ENCODE results near the gene MGAT2. TPM values are rescaled to one million over a fixed set of nuclear protein-coding genes. Genes with fewer than 3 reads are reported as not detected.
"Not testable (repeated sequence)": the region's sequence is repeated elsewhere in the genome, so short reads cannot be mapped to it uniquely, and the experiment has no call there.

Gene MGAT2
- 43.0 TPM for total RNA-seq

GRCh38 chr14:49620182-49621113 is at the start of gene MGAT2, which contains the start of gene RPL36AL:
MGAT2 (plus strand) TSS chr14:49620799; CDS start chr14:49621269, 470 bp downstream.
RPL36AL (minus strand) TSS chr14:49620626; CDS start chr14:49619104, 1,522 bp downstream.
- DNase-seq (ENCODE audit: low spot score) = peak; percentile 98

- DNase-seq (ENCODE audit: low spot score) = no peak
Observed at GRCh38 chr14:49574038-49574437, 46.6 kb upstream of the MGAT2 start.

- DNase-seq (ENCODE audit: low spot score) = no peak
Observed at GRCh38 chr14:49578141-49578540, 42.5 kb upstream of the MGAT2 start.

DNA sequence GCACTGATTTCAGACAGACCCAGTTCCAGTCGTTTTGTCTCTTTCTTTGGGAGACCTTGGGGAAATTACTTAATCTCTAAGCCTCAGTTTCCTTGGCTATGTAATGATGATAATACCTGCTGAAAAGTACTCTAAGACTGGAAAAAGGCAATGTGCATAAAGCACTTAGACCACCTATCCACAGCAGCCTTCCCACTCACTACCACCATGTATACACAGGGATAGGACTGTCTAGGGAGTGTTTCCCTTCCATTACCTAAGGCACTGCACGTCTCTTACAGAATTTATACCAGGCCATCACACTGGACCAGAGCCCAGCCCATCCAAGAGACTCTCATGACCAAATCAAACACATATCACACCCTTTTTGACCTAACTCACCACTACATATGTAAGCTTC is 40.8 kb upstream of the MGAT2 start:
- DNase-seq (ENCODE audit: low spot score) = no peak

GRCh38 chr14:49581209-49582112 is 39.1 kb upstream of the MGAT2 start:
- no peak for DNase-seq (ENCODE audit: low spot score)

DNA sequence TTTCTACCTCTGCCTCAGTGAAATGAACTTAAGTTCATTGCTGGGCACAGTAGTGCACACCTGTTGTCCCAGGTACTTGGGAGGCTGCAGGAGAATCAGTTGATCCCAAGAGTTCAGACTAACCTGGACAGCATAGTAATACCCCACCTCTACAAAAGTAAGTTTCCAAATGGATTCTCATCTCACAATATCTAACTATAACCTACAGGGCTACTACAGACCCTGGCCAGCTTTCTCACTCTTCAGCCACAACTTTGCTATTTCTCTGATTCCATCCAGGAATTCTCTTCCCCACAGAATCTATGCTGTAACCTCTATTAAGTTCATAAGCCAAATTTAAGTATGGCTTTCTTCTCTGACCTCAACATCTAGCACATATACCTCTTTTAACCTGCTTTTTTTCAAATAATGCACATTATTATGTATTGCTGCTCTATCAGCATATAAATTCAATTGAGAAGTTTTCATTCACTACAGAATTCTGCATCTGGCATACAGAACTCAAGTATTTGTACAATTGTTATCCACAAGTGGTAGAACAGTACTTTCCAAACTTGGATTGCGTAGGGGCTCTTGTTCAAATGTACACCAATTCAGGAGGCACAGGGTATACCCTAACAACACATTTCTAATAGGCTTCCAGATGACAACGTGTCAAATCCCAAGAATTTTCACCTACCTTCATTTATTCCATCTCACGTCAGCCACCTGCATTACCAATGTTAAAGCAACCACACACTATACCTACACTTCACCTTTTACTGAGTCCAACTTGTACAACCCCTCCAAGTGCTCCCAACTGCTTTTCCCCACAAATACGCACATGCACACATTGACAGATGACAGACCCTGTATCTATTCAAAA is 38.3 kb upstream of the MGAT2 start:
- no peak for DNase-seq (ENCODE audit: low spot score)

GRCh38 chr14:49583629-49584028 is 37.0 kb upstream of the MGAT2 start:
- no peak for DNase-seq (ENCODE audit: low spot score)

- DNase-seq (ENCODE audit: low spot score) = no peak
Observed at GRCh38 chr14:49584058-49584457, 36.5 kb upstream of the MGAT2 start.

- not testable (repeated sequence) for DNase-seq (ENCODE audit: low spot score)
Observed at GRCh38 chr14:49584981-49585640, 35.5 kb upstream of the MGAT2 start.

GRCh38 chr14:49585803-49586672 is 34.6 kb upstream of the MGAT2 start, which contains the start of gene RPS29:
RPS29 (minus strand) TSS chr14:49586380; CDS start chr14:49586346, 34 bp downstream.
- DNase-seq (ENCODE audit: low spot score) = peak; percentile 99

- peak; percentile 27 for DNase-seq (ENCODE audit: low spot score)
Observed at GRCh38 chr14:49586673-49587460, 33.7 kb upstream of the MGAT2 start.

- no peak for DNase-seq (ENCODE audit: low spot score)
Observed at GRCh38 chr14:49589387-49589786, 31.2 kb upstream of the MGAT2 start.

GRCh38 chr14:49593016-49593415 is 27.6 kb upstream of the MGAT2 start:
- no peak for DNase-seq (ENCODE audit: low spot score)

GRCh38 chr14:49594347-49595091 is 26.1 kb upstream of the MGAT2 start:
- no peak for DNase-seq (ENCODE audit: low spot score)

GRCh38 chr14:49598189-49598484 is 22.5 kb upstream of the MGAT2 start:
- no peak for DNase-seq (ENCODE audit: low spot score)

DNA sequence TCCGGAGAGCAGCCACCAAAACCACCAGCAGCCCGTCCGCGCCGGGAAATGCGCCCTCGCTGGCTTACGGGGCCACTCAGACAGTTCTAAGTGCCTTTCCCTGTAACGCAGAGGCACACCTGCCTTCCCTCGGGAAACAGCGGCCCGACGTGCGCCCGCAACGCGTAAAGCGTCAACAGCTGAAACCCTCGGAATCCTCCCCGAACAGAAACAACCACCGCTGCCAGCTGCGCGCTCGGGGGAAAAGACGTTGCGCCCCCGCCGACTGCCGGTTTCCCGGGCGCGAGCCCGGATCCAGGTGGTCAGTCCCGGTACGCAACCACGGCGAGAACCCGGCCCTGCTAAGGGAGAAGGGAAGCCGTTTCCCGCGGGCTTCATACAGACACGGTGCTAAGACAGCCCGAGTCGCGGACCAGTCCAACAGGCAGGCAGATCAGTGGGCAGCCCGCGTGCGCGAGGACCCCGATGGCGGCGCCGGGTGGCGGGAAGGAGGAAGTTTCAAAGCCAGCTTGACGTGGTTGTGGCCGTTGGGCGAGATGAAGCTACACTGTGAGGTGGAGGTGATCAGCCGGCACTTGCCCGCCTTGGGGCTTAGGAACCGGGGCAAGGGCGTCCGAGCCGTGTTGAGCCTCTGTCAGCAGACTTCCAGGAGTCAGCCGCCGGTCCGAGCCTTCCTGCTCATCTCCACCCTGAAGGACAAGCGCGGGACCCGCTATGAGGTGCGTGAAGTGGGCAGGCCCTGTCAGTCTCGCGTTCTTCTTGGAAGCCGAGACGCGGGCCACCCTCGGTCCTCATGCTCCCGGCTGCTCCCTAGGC is 21.9 kb upstream of the MGAT2 start, which contains the start of gene LRR1:
LRR1 (plus strand) TSS at position 456 of the 816 bp plus-strand sequence; CDS start at position 537, 81 bp downstream.
- peak; percentile 88 for DNase-seq (ENCODE audit: low spot score)

DNA sequence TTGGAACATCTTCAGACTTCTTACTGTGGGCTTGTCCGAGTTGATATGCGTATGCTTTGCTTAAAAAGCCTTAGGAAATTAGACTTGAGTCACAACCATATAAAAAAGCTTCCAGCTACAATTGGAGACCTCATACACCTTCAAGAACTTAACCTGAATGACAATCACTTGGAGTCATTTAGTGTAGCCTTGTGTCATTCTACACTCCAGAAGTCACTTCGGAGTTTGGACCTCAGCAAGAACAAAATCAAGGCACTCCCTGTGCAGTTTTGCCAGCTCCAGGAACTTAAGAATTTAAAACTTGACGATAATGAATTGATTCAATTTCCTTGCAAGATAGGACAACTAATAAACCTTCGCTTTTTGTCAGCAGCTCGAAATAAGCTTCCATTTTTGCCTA is 13.0 kb upstream of the MGAT2 start:
- no peak for DNase-seq (ENCODE audit: low spot score)

Measured in mucosa of gallbladder (tissue), 1 donor.